Immature natural killer cell (primary cell): ENCODE measurements around the gene DOK4. TPM values are rescaled to one million over a fixed set of nuclear protein-coding genes. Genes with fewer than 3 reads are reported as not detected.
A peak's percentile ranks its signal among the peaks of the same experiment; 100 is the strongest.

Experiments
- DNase-seq, 3 donors: peaks; one replicate each; pipeline ENCODE4 v3.0.0; 2022; ENCODE audit warnings: mixed read lengths in 1 of 3
- H3K27ac Mint-ChIP-seq, 6 donors: one replicate each; pipeline ENCODE4 v1.8.0; 2020; ENCODE audit warnings: mixed read lengths in 6 of 6, mild to moderate bottlenecking in 5 of 6, inconsistent platforms in 4 of 6, moderate library complexity in 3 of 6
- H3K27me3 Mint-ChIP-seq, 3 donors: one replicate each; pipeline ENCODE4 v1.8.0; 2020 to 2021; ENCODE audit warnings: low read depth in 3 of 3, mild to moderate bottlenecking in 3 of 3, mixed read lengths in 3 of 3, moderate library complexity in 3 of 3, inconsistent platforms in 1 of 3
- H3K36me3 Mint-ChIP-seq, 3 donors: one replicate each; pipeline ENCODE4 v1.8.0; 2020; ENCODE audit warnings: mixed read lengths in 3 of 3, inconsistent platforms in 2 of 3, mild to moderate bottlenecking in 2 of 3
- H3K4me1 Mint-ChIP-seq, 2 donors: one replicate each; pipeline ENCODE4 v1.8.0; 2020; ENCODE audit warnings: inconsistent platforms in 2 of 2, mild to moderate bottlenecking in 2 of 2, mixed read lengths in 2 of 2, moderate library complexity in 1 of 2
- H3K4me3 Mint-ChIP-seq, 5 donors: one replicate each; pipeline ENCODE4 v1.8.0; 2020; ENCODE audit warnings: mild to moderate bottlenecking in 5 of 5, mixed read lengths in 5 of 5, inconsistent platforms in 3 of 5, moderate library complexity in 3 of 5
- H3K9me3 Mint-ChIP-seq, 6 donors: one replicate each; pipeline ENCODE4 v1.8.0; 2020; ENCODE audit warnings: mild to moderate bottlenecking in 6 of 6, mixed read lengths in 6 of 6, inconsistent platforms in 4 of 6, moderate library complexity in 3 of 6
- polyA plus RNA-seq, 3 donors: library from polyadenylated mRNA; unstranded; fragments of 300-500 nt; fragmentation: Illumina TruSeq; gene quantifications; one replicate each; pipeline ENCODE4 v1.2.3, GENCODE V29; 2021

DOK4 gene
- polyA plus RNA-seq, result 1 to 10 TPM; 2.2 to 3.2 (median 2.8) TPM

DNA sequence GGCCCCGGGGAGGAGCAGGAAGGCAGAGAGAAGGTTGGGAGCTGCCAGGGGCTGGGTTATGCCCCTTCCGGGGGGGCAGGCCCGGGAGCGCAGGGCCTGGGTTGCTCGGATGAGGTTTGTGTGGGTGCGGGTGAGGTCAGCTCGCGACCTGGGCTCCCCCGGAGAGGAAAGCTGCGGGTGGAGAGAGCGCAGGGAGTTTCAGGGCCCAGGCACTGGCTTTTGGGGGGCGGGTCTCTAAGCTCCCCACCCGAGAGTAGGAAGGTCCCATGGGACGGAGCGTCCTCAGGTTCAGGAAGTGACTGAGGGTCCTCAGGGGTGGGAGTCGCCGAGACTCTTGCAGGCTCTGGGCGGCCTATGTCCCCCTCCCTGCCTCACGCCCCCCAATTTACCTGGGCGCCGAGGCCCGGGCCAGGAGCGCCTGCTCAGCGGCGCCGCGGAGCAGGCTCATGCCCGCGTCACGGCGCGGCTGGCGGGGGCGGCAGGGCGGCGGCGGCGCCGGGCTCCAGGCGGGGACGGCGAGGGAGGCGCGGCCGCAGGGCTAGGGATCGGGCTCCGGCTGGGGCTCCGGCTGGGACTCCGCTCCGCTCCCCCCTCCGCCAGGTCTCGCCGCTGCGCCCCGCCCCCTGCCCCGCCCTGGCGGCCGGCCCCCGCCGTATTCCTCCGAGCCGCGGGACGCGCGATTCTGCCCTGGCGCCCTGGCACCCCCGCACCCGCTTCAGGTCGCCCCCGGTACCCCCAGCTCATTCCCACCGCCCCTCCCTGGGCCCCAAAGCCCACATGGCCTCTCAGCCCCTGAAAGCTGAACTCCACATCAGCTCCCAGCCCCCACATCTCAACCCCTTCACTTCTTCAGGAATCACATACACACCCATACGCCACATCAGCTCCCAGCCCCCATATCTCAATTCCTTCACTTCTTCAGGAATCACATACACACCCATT, at the start of gene DOK4:
Gene DOK4 (minus strand): TSS at position 578 of the 942 bp plus-strand sequence. CDS start 6,986 bp downstream, outside the sequence.
- Mint-ChIP-seq H3K27ac (peak within 1 kb of the TSS in 5 of 6 donors; percentile 10 to 75 (median 34)), H3K4me3 (peak within 1 kb of the TSS; percentile 81 to 85 (median 84)), H3K36me3 (no peaks in the 10 kb centered on the region), H3K4me1 (peaks cover 18 to 20% of the 10 kb centered on the region in 2 donors), H3K9me3 (no peaks in the 10 kb centered on the region), H3K27me3 (peaks cover 0 to 2% (median 0%) of the 10 kb centered on the region in 3 donors)
- peak; percentile 59 to 73 (median 70) for DNase-seq

GRCh38 chr16:57535680-57536305, 49.5 kb upstream of the DOK4 start:
- Mint-ChIP-seq H3K9me3 (no peaks in the 10 kb centered on the region), H3K27me3 (peaks cover 7 to 28% (median 20%) of the 10 kb centered on the region in 3 donors), H3K4me1 (peaks cover 75 to 80% of the 10 kb centered on the region in 2 donors), H3K27ac (peak overlapping the region; percentile 96 to 99 (median 99)), H3K36me3 (no peaks in the 10 kb centered on the region), H3K4me3 (peak overlapping the region; percentile 82 to 90 (median 87))
- DNase-seq, result peak; percentile 90

DNA sequence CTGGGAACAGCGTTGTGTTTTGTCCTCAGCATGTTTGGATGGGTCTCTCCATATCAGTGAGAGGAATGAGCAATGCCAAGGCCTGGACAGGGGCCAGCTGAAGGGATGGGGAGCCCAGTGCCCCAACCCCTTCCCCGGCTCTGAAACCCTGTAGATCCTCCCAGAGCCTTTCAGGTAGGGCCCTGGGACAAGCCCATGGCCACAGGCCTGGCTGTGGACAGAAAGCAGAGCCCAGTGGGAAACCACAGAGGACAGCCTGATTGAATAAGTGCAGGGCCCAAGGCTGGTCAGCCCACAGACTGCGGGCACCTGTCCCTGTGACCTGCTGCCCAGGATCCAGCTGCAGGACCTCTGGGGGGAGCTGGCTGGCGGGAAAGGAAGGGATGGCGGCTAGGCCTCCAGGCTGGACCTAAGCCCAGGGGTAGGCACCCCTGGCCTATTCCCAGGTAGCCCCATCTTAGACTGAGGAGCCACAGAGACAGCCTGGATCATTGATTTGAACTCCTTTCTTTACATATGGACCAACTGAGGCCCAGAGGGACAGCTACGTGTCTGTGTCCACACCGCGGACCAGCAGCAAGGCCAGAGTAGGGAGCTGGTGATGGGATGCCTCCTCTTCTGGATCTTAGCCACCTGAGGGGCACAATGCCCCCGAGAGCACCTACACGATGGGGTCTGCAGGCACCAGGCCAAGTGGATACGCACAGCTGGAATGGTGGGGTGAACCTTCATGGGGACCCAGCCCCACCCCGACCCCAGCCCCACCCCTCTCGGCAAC, 48.8 kb upstream of the DOK4 start:
- Mint-ChIP-seq H3K36me3 (peaks cover 0 to 2% (median 0%) of the 10 kb centered on the region in 3 donors), H3K4me3 (peak overlapping the region; percentile 82 to 90 (median 87)), H3K27me3 (peaks cover 9 to 30% (median 21%) of the 10 kb centered on the region in 3 donors), H3K9me3 (no peaks in the 10 kb centered on the region), H3K4me1 (peaks cover 79 to 87% of the 10 kb centered on the region in 2 donors), H3K27ac (peak overlapping the region; percentile 96 to 99 (median 99))
- no peak for DNase-seq

DNA sequence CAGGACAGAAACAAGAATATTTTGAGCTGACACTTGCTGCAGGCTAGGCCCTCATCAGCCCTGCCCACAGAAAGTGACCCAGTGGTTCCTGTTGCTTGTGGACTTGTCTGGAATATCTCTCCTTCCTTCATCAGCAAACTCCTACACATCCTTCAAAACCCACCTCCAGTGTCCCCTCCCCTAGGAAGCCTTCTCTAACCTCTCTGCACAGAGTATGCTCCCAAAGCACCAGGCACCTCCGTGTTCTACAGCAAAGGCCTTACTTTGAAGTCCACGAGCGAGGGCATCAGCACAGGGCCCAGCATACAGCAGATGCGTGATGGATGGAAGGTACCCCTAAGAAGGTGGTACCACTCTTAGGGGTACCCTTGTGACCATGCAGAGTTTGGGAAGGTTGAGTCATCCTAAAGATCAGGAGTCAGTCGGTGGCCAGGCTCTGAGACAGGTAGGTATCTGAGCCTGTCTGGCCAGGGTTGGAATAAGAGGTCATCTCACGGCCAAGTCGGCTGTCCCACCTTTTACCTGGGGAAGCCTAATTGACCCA, 48.1 kb upstream of the DOK4 start:
- Mint-ChIP-seq H3K4me1 (peaks cover 86 to 91% of the 10 kb centered on the region in 2 donors), H3K27ac (peak overlapping the region; percentile 96 to 99 (median 99)), H3K27me3 (peaks cover 11 to 30% (median 28%) of the 10 kb centered on the region in 3 donors), H3K4me3 (peak overlapping the region; percentile 68 to 85 (median 74)), H3K36me3 (peaks cover 4 to 8% (median 5%) of the 10 kb centered on the region in 3 donors), H3K9me3 (no peaks in the 10 kb centered on the region)
- DNase-seq, result no peak

DNA sequence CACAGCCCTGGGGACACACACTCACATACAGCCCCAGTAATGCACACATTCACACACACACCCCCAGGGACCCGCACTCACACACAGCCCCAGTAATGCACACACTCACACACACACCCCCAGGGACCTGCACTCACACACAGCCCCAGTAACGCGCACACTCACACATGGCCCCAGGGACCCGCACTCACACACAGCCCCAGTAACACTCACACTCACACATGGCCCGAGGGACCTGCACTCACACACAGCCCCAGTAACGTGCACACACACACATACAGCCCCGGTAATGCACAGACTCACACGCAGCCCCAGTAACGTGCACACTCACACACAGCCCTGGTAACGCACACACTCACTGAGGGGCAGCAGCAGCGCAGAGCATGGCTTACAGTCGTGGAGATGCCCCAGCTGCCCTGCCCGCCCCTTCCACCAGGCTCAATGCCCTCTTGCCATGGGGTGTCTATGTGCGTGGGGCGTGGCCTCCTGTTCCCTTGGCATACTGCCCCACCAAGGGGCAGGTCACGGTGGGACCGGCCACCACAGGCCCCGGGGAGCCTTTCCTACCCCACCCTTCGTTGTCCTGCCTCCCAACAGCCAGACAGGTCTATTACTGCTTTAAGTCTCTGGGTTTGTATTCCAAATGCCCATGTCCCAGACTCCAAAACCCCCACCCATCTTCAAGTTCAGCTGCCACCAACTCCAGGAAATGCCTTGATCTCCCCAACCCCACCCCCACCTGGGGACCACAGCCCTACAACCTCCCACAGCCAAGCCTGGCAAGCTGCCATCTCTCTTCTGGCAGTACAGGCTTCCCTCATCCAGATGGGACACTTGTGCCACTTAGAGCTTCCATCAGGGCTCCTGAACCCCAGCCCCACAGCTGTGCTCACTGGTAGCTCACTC, 47.4 kb upstream of the DOK4 start:
- Mint-ChIP-seq H3K27ac (peak overlapping the region; percentile 96 to 99 (median 99)), H3K4me1 (peaks cover 82 to 87% of the 10 kb centered on the region in 2 donors), H3K27me3 (peaks cover 12 to 30% (median 28%) of the 10 kb centered on the region in 3 donors), H3K4me3 (peak overlapping the region; percentile 68 to 85 (median 74)), H3K36me3 (peaks cover 5 to 11% (median 6%) of the 10 kb centered on the region in 3 donors), H3K9me3 (no peaks in the 10 kb centered on the region)
- peak in 1 of 3 donors; percentile 18 for DNase-seq

- peaks cover 72 to 78% of the 10 kb centered on the region in 2 donors for H3K4me1 Mint-ChIP-seq
- no peaks in the 10 kb centered on the region for H3K9me3 Mint-ChIP-seq
- H3K27ac Mint-ChIP-seq, result peak overlapping the region; percentile 98 to 99 (median 99)
- peaks cover 12 to 28% (median 24%) of the 10 kb centered on the region in 3 donors for H3K27me3 Mint-ChIP-seq
- peaks cover 5 to 11% (median 6%) of the 10 kb centered on the region in 3 donors for H3K36me3 Mint-ChIP-seq
- no peak for DNase-seq
- H3K4me3 Mint-ChIP-seq, result peak overlapping the region; percentile 60 to 93 (median 88)
Measured at GRCh38 chr16:57532266-57532625, 46.0 kb upstream of the DOK4 start.

- Mint-ChIP-seq H3K27ac (peak overlapping the region; percentile 98 to 99 (median 99)), H3K9me3 (no peaks in the 10 kb centered on the region), H3K27me3 (peaks cover 10 to 23% (median 19%) of the 10 kb centered on the region in 3 donors)
Measured at GRCh38 chr16:57531635-57532265, 45.5 kb upstream of the DOK4 start.

GRCh38 chr16:57531253-57531575, 44.9 kb upstream of the DOK4 start:
- Mint-ChIP-seq H3K4me1 (peaks cover 67 to 73% of the 10 kb centered on the region in 2 donors), H3K36me3 (peaks cover 5 to 11% (median 6%) of the 10 kb centered on the region in 3 donors), H3K4me3 (peak overlapping the region; percentile 60 to 93 (median 88)), H3K27me3 (peaks cover 9 to 20% (median 18%) of the 10 kb centered on the region in 3 donors), H3K9me3 (no peaks in the 10 kb centered on the region), H3K27ac (peak overlapping the region; percentile 98 to 99 (median 99))
- no peak for DNase-seq

More at GRCh38 chr16:57531635-57532265, 45.5 kb upstream of the DOK4 start:
- Mint-ChIP-seq H3K4me3 (peak overlapping the region; percentile 60 to 93 (median 88)), H3K4me1 (peaks cover 67 to 73% of the 10 kb centered on the region in 2 donors), H3K36me3 (peaks cover 5 to 11% (median 6%) of the 10 kb centered on the region in 3 donors)
- DNase-seq, result no peak

GRCh38 chr16:57530522-57531252, 44.4 kb upstream of the DOK4 start:
- Mint-ChIP-seq H3K9me3 (no peaks in the 10 kb centered on the region), H3K4me1 (peaks cover 66 to 71% of the 10 kb centered on the region in 2 donors), H3K27me3 (peaks cover 7 to 16% (median 15%) of the 10 kb centered on the region in 3 donors), H3K4me3 (peak overlapping the region; percentile 82 to 93 (median 88)), H3K36me3 (peaks cover 5 to 11% (median 6%) of the 10 kb centered on the region in 3 donors), H3K27ac (peak overlapping the region; percentile 98 to 99 (median 99))
- DNase-seq, result no peak

- Mint-ChIP-seq H3K4me3 (peak overlapping the region; percentile 82 to 93 (median 88)), H3K36me3 (peaks cover 5 to 11% (median 6%) of the 10 kb centered on the region in 3 donors), H3K9me3 (no peaks in the 10 kb centered on the region), H3K27me3 (peaks cover 5 to 12% (median 12%) of the 10 kb centered on the region in 3 donors), H3K4me1 (peaks cover 62 to 65% of the 10 kb centered on the region in 2 donors), H3K27ac (peak overlapping the region; percentile 98 to 99 (median 99))
- DNase-seq, result peak; percentile 83 to 86 (median 85)
Measured at GRCh38 chr16:57530104-57530521, 43.8 kb upstream of the DOK4 start.
